Omental fat pad (tissue), 4 donors: ENCODE results near the gene C1orf210. TPM values are rescaled to one million over a fixed set of nuclear protein-coding genes. Genes with fewer than 3 reads are reported as not detected.

Experiments used
- ATAC-seq: fragments of 150-250 bp; one replicate; pipeline ENCODE4 v1.9.1; 2016; ENCODE audit warnings: mild to moderate bottlenecking, moderate library complexity; ENCODE audit not compliant: low FRiP score
- DNase-seq: peaks from one replicate; pipeline ENCODE4 v3.0.0-alpha.2; 2019; ENCODE audit warnings: low spot score
- total RNA-seq, 4 donors: library from RNA; depleted of rRNA; stranded (reverse); fragments of >200 nt; gene quantifications; one replicate each; pipeline ENCODE4 v1.1.0, GENCODE V29; 2016
- TF ChIP-seq, protein P1 (sequence below), 3 donors: fragments of 450-650 bp; IDR thresholded peaks; one replicate each; pipeline ENCODE4 v1.5.1; 2016 to 2017; ENCODE audit warnings: antibody characterized with exemption in 3 of 3, mild to moderate bottlenecking in 3 of 3, moderate library complexity in 2 of 3

Gene C1orf210
- total RNA-seq, 4 donors from 2014 or later = not detected

DNA sequence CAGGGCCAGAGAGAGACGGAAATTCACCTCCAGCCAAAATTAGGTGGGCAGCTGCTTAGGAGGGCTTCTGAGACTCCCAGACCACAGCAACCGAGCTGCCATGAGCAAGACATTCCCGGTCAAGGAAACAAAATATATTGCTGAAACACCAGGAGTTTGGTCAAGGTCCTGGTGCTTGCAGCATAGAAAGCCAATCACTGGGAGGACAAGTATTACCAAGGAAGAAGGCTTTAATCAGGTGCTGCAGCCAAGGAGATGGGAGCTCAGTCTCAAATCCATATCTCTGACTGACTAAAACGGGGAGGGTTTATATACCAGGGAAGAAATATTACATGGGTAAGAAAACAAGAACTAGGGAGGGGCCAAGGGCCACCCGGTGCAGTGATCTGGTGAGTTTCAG is 34.4 kb downstream of the C1orf210 start:
- DNase-seq (no peak), ATAC-seq (no peak)

DNA sequence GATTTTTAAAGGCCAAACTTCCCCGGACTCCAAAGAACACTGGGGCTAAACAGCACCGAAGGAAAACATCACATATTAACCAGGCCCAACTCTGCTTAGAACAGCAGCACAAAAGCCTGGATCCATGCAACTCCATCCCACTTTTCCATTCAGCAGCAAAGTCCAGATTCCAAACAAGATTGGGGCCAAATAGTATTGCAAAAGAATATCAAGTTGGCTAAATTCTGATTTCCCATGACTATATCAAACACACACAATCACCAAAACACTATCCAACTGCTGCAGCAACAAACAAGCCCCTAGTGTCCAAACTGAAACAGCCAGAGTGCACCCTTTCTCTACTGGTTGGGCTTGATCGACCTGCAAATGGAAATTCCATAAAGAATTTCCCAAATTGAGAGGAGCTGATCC is 35.0 kb downstream of the C1orf210 start:
- TF ChIP-seq, protein P1, sequence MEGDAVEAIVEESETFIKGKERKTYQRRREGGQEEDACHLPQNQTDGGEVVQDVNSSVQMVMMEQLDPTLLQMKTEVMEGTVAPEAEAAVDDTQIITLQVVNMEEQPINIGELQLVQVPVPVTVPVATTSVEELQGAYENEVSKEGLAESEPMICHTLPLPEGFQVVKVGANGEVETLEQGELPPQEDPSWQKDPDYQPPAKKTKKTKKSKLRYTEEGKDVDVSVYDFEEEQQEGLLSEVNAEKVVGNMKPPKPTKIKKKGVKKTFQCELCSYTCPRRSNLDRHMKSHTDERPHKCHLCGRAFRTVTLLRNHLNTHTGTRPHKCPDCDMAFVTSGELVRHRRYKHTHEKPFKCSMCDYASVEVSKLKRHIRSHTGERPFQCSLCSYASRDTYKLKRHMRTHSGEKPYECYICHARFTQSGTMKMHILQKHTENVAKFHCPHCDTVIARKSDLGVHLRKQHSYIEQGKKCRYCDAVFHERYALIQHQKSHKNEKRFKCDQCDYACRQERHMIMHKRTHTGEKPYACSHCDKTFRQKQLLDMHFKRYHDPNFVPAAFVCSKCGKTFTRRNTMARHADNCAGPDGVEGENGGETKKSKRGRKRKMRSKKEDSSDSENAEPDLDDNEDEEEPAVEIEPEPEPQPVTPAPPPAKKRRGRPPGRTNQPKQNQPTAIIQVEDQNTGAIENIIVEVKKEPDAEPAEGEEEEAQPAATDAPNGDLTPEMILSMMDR (IDR thresholded peaks at IDR 0.05) = no peak
- no peak for DNase-seq
- no peak for ATAC-seq

More for the DNA sequence above, 34.4 kb downstream of the C1orf210 start:
- TF ChIP-seq, protein P1 (IDR thresholded peaks at IDR 0.05) = no peak

DNA sequence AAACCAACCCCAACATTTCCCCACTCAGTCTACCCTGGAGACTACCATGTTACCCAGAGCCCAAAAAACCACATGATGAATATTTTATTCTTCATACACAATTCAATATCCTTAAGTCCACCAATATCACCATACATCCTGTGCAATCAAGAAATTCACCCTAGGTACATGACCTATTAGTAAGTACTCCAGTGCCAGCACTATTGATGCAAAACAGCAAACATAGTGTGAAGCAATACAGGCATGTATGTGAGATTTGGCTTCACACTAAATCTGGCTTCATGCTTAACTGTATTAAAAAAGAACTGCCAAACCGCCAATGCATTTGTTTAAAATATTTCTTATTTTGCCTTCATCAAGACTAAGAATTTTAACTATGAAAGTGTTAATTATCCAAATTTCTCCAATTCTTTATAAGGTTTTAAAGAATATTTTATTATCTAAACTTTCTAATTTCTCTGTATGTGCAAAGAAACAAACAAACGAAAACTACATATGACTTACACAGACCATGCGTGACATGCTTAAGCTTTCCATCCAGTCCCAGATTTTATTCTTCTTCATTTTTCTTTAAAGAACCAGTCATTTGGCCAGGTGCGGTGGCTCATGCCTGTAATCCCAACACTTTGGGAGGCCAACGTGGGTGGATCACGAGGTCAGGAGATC is 38.0 kb downstream of the C1orf210 start:
- no peak for DNase-seq
- TF ChIP-seq, protein P1 (IDR thresholded peaks at IDR 0.05) = no peak
- no peak for ATAC-seq

DNA sequence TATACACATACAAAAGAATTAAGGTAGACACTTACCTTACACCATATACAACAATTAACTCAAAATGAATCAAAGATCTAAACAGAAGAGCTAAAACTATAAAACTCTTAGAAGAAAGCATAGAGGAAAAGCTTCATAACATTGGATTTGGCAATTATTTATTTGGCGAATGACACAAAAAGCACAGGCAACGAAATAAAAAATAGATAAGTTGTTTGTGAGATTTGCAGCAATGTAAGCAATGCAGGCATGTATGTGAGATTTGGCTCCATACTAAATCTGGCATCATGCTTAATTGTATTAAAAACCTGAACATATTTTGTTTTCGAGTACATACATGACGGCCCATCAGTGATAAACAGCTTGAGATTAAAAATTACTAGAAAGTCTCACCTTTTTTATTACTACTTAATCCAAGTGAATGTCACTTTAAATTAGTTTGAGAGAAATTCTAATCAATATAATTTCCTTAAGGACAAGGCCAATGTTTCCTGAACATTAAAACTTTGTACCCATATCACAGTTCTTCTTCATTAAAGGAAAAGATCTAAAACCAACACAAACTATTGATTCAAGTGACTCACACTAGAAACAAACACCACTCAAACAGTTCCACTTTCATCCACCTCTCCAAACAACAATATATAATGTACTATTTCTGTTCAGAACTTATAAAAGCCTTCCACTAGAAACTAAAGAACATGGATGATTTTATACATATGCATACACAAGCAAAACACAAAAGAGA is 38.7 kb downstream of the C1orf210 start:
- DNase-seq = no peak
- ATAC-seq = no peak
- TF ChIP-seq, protein P1 (IDR thresholded peaks at IDR 0.05) = no peak

DNA sequence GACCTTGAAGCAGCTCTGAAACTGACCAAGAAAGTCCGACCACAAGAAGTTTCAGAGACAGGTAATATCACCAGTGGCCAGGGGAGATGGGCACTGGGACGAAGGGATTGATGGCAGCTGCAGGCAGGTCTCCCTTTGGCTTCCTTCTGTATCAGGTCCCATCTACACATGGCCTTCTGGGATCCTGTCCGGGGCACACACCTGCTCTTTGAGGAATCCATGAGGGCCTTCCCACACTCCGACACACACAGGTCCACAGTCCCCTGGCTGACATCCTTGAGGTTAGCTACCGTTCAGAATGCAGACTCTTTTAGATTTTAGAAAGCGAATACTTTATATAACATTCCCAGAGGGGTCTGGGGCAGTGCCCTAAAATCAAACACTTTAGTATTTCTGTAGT is 42.1 kb downstream of the C1orf210 start:
- no peak for DNase-seq
- TF ChIP-seq, protein P1 (IDR thresholded peaks at IDR 0.05) = no peak
- ATAC-seq = no peak

DNA sequence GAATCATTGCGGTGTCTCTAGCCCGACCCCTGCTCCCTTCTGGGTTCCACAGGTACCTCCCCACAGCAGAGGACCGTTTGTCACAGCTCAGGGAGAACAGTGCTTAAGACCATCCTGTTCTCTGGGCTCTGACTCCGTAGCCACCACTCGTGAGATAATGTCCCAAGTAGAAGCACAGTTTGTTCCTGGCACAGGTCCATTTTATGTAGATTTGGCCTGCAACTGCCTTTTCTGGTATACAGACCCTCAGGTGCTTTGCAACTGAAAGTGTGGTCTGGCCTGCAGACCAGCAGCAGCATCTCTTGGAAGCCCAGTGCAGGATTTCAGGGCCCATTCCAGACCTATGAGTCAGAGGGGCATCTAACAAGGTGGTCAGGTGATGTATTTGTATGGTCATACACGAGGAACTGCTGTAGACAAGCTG is 44.0 kb downstream of the C1orf210 start:
- TF ChIP-seq, protein P1 (IDR thresholded peaks at IDR 0.05) = no peak
- ATAC-seq = no peak

DNA sequence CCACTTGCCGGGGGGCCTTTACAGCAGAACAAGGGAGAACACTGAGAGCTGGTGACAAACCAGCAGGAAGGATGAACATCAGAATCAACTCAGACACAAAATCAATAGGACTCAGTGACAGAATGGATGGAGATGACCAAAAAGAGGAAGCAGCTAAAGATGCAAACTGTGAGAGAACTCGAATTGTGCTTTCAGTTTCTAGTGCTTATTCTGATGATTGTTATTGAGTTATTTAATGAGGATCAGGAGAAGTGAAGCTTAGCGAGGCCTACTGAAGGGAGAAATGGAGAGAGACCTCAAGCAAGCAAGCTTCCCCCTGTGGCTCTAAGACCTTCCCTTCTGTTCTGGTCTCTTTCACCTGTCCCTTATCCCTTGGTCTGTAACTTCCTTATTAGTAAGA is 45.9 kb downstream of the C1orf210 start:
- TF ChIP-seq, protein P1 (IDR thresholded peaks at IDR 0.05) = no peak
- ATAC-seq (no peak), DNase-seq (no peak)

More for the DNA sequence above, 44.0 kb downstream of the C1orf210 start:
- DNase-seq = no peak
